ENCODE measurements around the gene USP25.

Gene USP25

GRCh38 chr21:15853126-15853525 lies 123.3 kb downstream of the USP25 start:
- DNase-seq: no peak

DNA sequence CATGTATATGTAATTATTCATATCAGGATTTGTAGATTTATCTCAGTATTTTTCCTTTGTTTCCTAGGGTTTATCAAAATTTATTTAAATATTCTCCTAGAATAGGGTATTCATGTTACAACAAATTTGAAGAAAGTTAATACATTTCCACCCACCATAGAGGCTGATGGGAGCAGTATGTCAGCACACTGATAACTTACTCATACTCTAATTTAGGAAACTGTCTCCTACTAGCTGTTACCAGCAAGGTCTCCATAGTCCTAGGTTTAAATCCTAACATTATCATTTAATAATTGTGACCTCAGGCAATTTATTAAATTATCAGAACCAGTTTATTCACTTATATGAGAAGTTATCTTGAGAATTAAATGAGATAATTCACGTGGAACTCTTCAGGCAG lies 127.0 kb downstream of the USP25 start:
- no peak for DNase-seq

- DNase-seq: no peak
Observed at GRCh38 chr21:15857740-15858139, 128.0 kb downstream of the USP25 start.

- no peak for DNase-seq
Observed at GRCh38 chr21:15860541-15860940, 130.8 kb downstream of the USP25 start.

GRCh38 chr21:15868940-15869339 lies 139.2 kb downstream of the USP25 start:
- DNase-seq: no peak

DNA sequence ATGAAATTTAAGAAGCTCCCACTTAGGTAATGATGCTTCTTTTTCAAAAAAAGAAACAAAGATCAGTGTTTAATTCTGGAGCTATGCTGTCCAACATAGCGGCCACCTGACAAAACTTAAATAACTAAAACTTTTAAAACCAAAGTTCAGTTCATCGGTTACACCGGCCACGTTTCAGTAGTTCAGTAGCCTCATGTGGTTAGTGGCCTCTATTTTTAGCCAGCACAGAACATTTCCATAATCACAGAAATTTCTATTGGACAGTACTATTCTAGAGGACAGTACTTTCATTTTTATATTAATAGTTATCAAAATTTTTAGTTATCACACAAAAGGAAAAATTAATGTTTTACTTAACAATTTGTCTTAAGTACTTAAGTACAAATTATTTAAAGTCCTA lies 141.0 kb downstream of the USP25 start:
- DNase-seq: no peak

GRCh38 chr21:15872236-15872635 lies 142.5 kb downstream of the USP25 start:
- no peak for DNase-seq

DNA sequence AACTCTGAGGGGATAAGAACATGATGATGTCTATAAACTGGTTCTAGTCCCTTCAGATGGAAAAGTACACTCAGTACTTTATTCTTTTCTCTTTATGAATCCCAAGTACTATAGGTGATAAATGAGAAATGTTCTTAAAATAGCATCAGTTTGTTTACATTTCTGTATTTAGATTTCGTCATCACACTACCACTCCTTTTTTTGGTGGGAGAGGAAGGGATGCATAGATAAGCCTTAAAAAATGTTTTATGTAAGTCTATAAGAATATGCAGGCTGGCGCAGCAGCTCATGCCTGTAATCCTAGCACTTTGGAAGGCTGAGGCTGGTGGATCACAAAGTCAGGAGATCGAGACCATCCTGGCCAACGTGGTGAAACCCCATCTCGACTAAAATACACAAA lies 144.8 kb downstream of the USP25 start:
- DNase-seq: no peak

DNA sequence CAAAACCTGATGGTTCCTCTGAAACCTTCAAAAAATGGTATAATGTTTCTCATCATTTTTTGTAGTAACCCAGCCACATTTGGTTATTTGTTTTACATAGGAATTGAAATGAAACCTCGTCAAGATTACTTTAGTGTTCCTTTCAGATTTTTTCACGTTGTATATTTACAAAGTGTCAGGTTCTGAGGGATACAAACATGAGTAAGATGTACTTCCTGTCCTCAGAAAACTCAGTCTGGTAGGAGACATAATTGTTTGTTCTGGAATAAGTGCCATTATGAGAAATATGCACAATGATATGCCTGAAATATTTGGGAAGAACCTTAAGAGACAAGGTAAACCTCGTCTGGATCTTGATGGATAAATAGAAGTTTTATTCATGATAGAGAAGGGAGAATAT lies 145.5 kb downstream of the USP25 start:
- no peak for DNase-seq

DNA sequence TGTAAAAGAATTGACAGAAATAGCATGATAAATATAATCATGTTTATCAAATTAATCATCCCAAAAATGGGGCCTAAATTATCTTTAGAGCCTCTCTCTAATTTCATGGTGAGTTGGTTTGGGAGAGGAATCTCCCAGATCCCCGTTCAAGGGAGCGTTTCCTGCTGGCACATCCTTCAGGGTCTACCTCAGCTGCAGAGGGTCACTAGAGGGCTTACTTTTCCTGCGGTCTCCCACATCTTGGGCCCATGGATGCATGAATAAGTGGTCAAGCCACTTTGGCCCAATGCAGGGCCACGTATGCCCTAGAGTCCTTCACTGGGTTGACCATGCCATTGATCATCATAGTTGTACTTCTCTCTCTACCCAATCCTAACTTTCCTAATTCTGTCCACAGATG lies 164.1 kb downstream of the USP25 start:
- DNase-seq: no peak

- no peak for DNase-seq
Observed at GRCh38 chr21:15894596-15894995, 164.8 kb downstream of the USP25 start.

- DNase-seq: no peak
Observed at GRCh38 chr21:15895142-15896106, 165.6 kb downstream of the USP25 start.

DNA sequence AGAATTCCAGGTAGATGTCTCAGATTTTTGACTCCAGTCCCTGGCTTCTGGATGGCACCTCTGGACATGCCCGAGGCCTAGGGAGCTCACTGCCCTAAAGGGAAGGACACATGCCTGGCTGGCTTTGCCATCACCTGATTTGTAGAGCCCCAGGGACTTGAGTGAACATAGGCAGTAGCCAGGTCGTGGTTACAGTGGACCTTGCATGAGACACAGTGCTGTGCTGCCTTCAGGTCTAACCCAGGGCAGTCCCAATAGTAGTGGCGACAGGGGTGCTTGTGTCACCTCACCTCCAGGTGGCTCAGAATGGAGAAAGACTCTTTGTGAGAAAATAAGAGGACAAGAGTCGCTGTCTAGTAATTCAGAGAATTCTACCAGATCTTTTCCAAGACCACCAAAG lies 166.7 kb downstream of the USP25 start:
- no peak for DNase-seq

DNA sequence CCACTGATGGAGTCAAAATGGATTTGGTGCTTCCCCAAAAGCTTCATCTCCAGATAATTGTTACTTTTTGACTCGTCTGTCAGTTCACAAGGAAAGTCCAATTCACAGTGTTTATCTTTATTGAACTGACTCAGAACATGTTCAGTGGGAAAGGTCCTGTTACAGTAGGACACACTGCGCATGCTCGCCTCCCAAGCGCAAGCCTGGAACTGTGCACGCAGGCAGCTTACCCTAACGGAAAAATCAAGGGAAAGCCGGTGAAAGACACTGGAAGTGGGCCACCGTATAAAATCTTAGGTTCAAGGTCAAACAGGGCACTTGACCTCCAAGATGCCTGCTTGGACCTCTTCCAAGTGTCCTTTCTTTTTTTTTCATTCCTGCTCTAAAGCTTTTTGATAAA lies 174.6 kb downstream of the USP25 start:
- no peak for DNase-seq

DNA sequence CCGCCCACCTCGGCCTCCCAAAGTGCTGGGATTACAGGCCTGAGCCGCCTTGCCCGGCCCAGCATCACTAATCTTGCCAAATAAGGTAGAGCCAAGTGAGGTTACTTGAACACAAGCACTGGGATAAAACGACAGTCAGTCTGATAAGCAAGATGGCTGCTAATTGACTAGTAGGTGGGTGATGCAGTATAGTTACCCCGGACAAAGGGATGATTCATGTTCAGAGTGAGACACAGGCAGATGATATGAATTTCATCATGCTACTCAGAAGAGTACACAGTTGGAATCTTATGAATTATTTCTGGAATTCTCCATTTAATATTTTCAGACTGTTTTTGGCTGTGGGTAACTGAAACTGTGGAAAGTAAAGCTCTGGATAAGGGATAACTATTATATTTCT lies 178.4 kb downstream of the USP25 start:
- DNase-seq: no peak

DNA sequence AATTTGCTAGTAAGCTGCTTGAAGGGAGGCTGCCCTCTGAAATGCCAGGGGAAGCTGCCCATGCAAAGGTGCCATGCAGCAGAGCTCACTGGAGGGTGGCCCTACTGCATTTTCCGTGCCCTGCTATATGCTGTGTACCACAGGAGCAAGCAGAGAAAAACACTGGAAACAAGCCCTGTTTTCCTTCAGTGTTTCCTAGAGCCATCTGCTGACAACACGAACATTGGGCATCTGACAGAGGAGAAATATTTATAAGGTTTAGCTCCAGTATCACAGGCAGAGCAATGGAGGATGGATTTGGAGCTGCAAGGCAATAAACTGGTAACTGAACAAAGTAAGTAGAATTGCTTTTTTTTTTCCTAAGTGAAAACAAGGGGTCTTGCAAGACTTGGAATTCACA lies 198.4 kb downstream of the USP25 start:
- peak in 6 of 58 donors; percentile 0 to 13 (median 4) for DNase-seq

GRCh38 chr21:15928686-15929425 lies 199.1 kb downstream of the USP25 start:
- DNase-seq: no peak

GRCh38 chr21:15929536-15929935 lies 199.8 kb downstream of the USP25 start:
- no peak for DNase-seq
